HG03280 (cell line): ENCODE results near the gene ZNF154.

Source experiments
- ATAC-seq: cut with Tn5 transposase; IDR thresholded peaks from one replicate; pipeline ENCODE4 v1.9.1; 2021; ENCODE audit warnings: mild to moderate bottlenecking, moderate library complexity; ENCODE audit not compliant: unreplicated experiment

ZNF154 gene

GRCh38 chr19:57682226-57682766 is 26.7 kb downstream of the ZNF154 start:
- no peak for ATAC-seq

GRCh38 chr19:57675881-57676280 is 33.1 kb downstream of the ZNF154 start:
- no peak for ATAC-seq

GRCh38 chr19:57672466-57672865 is 36.5 kb downstream of the ZNF154 start:
- ATAC-seq = no peak

GRCh38 chr19:57671124-57671895 is 37.7 kb downstream of the ZNF154 start:
- ATAC-seq = no peak

GRCh38 chr19:57668635-57669034 is 40.4 kb downstream of the ZNF154 start, which contains the start of gene ZSCAN4:
Gene ZSCAN4, plus strand, starts transcription at chr19:57668935. Its CDS starts 7,211 bp downstream, at chr19:57676146.
- no peak for ATAC-seq

GRCh38 chr19:57667228-57667627 is 41.8 kb downstream of the ZNF154 start:
- no peak for ATAC-seq

GRCh38 chr19:57665261-57665806 is 43.7 kb downstream of the ZNF154 start:
- no peak for ATAC-seq

- ATAC-seq = no peak
Observed at GRCh38 chr19:57664269-57665127, 44.5 kb downstream of the ZNF154 start.

GRCh38 chr19:57656346-57656745 is 52.7 kb downstream of the ZNF154 start:
- no peak for ATAC-seq

- ATAC-seq = no peak
Observed at GRCh38 chr19:57655443-57655842, 53.6 kb downstream of the ZNF154 start.

GRCh38 chr19:57653689-57654088 is 55.3 kb downstream of the ZNF154 start:
- no peak for ATAC-seq

GRCh38 chr19:57651654-57651996 is 57.4 kb downstream of the ZNF154 start:
- ATAC-seq = no peak

GRCh38 chr19:57648331-57649003 is 60.5 kb downstream of the ZNF154 start:
- ATAC-seq = no peak
